ENCODE data around the gene SBSN.

Gene SBSN

GRCh38 chr19:35531291-35531690, 3.2 kb upstream of the SBSN start:
- no peak for DNase-seq

DNA sequence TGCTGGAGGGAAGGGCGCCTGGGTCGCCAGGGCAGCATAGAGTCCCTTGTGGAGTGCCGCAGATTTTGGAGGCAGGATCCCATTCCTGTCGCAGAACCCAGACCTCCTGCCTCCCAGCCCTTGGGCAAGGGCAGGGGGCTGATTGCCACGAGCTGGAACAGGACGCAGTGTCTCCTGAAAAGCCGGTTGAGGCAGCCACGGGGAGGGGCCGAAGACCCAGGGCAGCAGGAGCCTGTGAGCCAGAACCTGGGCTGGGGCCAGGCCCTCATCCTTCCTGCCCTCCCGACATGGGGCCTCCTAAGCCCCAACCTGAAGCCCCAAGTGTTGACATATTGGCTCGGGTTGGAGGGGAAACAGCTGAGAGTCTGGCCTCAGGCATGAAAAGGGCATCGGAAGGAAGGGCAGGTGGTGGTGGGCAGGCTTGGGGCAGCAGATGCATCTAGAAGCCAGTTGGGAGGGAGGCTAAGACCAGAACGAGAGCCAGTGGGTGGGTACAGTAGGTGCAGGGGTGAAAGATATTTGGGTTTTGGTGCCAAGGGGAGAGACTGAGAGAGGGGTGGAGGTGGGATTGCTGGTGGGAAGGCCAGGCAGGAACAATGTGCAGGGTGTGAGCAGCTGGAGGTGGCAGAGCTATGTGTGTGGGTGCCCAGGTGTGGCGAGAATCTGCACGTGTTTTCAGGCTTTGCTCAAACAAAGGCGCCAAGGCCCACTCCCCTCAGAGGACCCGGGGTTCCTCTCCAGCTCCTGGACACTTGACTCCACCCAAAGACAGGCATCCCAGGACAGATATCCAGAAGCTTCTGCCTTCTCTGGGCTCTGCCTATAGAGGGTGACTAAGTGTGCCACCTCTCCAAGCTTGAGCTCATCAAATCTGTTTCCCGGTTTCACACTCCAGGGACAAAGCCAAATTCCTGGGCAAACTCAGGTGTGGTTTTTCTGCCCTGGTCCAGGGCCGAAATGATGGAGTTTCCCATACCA, 1.4 kb upstream of the SBSN start:
- no peak for DNase-seq

DNA sequence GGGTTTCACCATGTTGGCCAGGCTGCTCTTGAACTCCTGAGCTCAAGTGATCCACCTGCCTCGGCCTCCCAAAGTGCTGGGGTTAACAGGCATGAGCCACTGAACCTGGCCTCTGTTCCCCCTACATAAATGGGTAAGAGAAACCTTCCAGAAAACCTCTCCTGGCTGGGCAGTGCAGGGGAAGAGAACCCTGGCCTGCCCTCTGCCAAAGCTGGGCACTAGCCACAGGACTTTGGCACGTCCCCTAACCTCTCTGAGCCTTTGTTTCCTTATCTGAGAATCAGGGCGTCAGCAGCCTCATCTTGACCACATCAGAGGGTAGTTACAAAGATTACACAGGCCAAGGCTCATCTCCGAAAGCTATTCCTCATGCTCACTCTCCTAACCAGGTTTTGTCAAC, 2.2 kb downstream of the SBSN start:
- no peak for DNase-seq

DNA sequence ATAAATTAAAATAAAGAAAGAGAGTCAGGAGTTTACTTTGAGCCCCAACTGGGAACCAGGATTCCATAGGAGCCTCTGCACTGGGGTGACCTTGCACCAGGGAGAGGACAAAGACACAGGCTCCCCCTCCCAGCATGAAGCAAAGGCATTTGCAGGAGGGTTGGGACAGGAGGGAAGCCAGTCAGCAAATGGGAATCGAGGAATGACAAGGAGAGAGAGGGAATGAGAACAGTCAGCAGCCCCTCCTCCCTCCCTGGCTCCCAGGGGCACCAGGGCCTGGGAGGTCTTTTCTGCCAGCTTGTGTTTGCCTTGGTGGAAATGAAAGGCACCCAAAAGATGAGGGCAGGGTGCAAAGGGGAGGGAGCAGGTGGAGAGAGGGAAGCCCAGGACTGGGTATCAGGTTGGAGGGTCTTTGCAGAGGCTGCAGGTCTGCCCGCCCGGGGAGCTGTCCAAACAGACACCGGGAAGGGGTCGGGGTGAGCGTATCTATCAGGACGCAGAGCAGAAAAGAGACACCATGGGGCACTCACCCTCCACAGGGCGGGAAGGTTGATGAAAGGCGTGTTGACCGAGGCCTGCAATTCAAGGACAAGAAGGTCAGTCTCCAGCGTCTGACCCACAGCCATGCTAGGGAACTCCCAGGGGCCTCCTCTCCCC, 3.8 kb downstream of the SBSN start:
- no peak for DNase-seq

- DNase-seq: no peak
Measured at GRCh38 chr19:35522745-35523327, 5.3 kb downstream of the SBSN start.

DNA sequence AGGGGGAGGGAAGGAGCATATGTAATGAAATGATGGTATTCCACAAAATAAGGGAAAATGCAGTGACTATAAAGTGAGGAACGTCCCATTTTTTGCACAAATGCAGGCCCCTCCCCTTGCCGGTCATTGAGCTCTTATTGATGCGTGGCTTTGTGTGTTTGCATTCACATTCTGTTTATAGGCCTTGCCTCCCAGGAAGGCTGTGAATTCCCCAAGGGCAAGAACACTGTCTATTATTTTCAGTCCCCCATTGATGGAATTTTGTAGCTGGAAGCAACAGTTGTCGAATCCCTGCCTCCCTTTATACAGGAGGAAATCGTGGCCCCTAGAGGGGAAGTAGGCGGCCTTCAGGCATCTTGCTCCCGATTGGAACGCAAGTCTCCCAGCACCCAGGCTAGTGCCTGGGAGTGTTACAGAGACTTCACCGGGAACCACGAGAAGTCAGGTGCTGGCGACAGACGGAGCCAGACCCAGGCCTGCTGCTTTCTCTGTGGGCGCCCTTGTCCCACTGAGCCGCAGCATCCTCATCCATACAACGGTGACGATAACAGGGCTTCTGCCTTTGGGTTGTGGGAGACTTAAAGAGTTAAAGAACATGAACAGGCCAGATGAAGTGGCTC, 6.9 kb downstream of the SBSN start:
- no peak for DNase-seq

GRCh38 chr19:35519291-35519690, 8.8 kb downstream of the SBSN start:
- no peak for DNase-seq

DNA sequence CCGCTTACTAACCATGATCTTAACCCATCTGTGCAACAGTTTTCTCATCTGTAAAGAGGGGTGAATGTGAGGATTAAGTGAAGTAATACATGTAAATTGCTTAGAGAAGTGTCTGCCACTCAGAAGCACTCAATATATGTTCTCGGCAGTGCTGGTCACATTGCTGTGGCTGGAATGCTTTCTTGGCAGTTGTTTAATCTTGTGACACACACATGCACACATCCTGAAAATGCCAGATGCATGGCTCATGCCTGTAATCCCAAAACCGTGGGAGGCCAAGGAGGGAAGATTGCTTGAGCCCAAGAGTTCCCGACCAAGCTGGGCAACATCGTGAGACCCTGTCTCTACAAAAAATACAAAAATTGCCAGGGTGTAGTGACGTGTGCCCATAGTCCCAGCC, 9.8 kb downstream of the SBSN start:
- DNase-seq: no peak

- no peak for DNase-seq
Measured at GRCh38 chr19:35517342-35517741, 10.8 kb downstream of the SBSN start.

DNA sequence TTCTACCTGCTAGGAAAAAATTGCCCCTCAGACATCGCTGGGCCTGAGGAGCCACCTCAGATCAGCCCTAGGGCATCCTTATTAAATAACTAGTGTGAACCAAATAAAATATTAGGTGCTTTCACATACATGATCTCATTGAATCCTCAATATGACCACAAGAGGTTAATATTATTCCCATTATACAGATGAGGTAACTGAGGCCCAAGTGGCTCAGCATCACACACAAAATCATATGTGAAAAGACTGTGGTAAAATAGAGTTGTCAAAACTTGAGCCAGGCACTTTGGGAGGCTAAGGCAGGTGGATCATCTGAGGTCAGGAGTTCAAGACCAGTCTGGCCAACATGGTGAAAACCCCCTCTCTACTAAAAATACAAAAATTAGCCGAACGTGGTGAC, 11.8 kb downstream of the SBSN start:
- no peak for DNase-seq

- DNase-seq: no peak
Measured at GRCh38 chr19:35514282-35514809, 13.8 kb downstream of the SBSN start.

DNA sequence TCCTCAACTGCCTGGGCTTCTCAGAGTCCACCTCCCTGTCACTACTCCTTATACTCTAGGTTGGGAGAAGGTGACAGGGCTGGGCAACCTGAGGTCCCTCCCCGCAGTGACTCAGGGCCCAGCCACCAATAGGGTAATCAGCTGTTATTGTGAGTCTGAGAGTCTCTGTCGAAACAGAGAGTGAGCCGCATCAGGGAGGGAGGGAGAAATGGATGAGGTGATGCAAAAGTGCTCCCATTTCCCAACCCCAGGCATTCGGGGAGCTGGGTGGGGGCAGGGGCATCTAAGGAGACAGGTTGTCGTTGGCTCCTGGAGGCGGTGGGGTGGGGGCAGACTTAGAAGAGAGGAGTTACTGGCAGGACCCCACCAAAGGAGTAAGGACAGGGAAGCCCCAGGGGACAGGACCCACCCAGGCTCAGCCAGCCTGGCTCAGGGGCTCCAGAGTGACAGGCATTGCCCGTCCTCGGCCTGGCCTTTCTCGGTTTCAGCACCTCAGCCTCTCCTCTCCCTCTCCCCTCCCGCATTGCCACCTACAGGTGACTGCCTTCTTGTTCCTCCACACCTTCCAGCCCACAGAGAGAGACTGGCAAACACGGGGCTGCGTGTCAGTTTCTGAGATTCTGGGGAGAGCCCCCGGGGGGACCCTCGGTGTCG, 14.4 kb downstream of the SBSN start, which contains the start of gene DMKN:
Gene DMKN (minus strand): TSS at position 22 of the 654 bp plus-strand sequence. CDS start 174 bp downstream, outside the sequence.
- DNase-seq: no peak

GRCh38 chr19:35512831-35513627, 15.1 kb downstream of the SBSN start:
- no peak for DNase-seq

DNA sequence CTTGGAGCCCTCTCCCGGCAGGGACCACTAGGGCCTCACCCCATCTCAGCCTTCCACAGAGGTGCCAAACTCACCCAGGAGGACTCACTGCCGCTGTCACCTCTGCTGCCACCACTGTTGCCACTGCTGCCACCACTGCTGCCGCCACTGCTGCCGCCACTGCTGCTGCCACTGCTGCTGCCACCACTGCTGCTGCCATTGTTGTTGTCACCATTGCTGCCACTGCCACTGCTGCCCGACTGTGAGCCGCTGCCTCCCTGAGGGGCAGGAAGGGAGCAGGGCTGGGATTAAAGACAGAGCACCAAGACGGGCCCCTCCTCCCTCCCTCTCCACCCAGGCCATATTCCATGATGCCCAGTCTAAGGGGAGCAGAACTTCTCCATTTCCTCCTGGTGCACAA, 16.8 kb downstream of the SBSN start:
- no peak for DNase-seq

- DNase-seq: no peak
Measured at GRCh38 chr19:35510626-35510964, 17.5 kb downstream of the SBSN start.

DNA sequence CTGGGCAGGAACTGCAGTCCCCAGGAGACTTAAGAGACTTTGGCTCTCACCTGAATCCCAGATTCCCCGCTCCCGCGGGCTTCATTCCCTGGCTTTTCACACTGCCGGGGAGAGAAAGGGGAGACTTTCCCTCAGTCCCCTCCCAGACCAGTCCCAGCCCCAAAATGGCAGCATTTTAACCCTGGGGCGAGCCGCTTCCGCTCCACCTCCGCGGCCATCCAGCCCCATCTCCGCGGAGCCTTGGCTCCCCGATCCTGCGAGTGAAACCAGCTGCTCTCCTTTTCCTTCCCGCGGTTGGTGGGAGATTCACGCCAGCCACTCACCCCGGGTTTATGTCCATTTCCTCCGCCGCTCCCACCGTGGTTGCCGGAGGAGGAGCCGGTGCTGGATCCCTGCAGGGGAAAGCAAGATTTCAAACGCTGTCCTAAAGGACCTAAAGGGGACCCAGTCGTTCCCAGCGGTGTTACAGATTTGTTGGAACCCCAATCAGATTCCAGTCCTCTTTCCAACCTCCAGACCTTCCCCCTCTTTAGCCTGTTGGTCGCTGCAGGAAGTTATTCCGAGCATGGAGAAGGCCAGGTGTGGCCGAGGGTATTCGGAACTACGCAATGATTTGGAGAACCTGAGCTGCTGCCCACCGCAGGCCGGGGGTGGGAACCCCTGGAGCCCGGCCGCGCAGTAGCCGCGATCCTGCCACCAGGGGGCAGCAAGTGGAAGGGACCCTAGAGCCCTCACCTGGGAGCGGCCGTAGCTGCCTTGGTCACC, 18.1 kb downstream of the SBSN start:
- peak; percentile 44 for DNase-seq

DNA sequence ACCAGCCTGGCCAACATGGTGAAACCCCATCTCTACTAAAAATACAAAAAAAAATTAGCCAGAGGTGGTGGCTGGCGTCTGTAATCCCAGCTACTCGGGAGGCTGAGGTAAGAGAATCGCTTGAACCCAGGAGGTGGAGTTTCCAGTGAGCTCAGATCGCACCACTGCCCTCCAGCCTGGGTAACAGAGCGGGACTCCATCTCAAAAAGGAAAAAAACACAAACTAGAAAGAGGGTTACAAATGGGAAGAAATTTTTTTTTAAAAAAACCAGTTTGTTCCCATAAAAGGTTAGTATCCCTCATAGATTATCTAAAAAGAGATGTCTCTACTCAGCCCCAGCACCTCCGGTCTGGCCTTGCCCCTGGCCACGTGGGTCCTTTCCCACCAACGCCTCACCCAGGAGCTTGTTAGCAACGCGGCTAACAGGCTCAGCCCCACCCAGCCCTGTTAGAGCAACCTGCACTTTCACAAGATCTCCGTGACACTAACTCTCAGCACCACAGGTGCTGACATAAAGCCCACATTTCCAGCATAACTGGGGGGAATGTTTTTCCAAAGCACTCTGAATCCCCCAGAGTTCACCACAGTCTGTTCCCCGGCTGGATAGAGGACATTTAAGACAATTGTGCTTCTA, 19.0 kb downstream of the SBSN start:
- DNase-seq: no peak

DNA sequence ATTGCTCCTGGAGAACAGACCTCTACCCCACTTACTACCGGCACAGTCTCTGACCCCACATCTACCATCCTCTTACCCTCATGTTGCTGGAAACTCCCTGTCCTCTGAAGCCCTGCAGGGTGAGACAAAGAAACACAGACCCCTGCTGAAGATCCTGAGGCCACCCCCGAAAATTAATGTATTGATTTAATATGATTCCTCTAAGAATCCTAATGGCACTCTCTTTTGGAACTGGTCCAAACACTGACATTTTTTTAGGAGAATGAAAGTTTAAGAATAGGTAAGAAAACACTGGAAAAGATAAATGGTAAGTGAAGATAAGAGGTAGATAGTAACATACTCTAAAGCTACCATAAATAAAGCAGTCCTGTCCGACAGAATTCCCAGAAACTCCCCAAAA, 20.0 kb downstream of the SBSN start:
- no peak for DNase-seq

- DNase-seq: no peak
Measured at GRCh38 chr19:35507561-35507960, 20.6 kb downstream of the SBSN start.

- DNase-seq: no peak
Measured at GRCh38 chr19:35506011-35506410, 22.1 kb downstream of the SBSN start.

Measured in NCI-H2029 (cell line).